GM12878 (cell line): Measurements from ENCODE around the gene ULK1. TPM values are rescaled to one million over a fixed set of nuclear protein-coding genes. Genes with fewer than 3 reads are reported as not detected.

ENCODE experiments used
- BACH1 ChIP-seq: fragments of 450-650 bp; IDR thresholded peaks from 2 replicates; pipeline ENCODE4 v1.6.1; 2017; ENCODE audit warnings: mild to moderate bottlenecking, borderline replicate concordance
- BHLHE40 ChIP-seq, 2 experiments: fragments of 450-650 bp in 1 of 2; IDR thresholded peaks; 2 replicates each; pipeline ENCODE4 v1.6.1; 2011 to 2017; ENCODE audit warnings: low read depth in 2 of 2, borderline replicate concordance in 1 of 2, improper control_type of control experiment in 1 of 2, low read length in 1 of 2, mild to moderate bottlenecking in 1 of 2
- CREB1 ChIP-seq: IDR thresholded peaks from 2 replicates; pipeline ENCODE4 v1.6.1; 2012; ENCODE audit warnings: low read depth, mild to moderate bottlenecking, inconsistent platforms
- DPF2 ChIP-seq: fragments of 450-650 bp; IDR thresholded peaks from 2 replicates; pipeline ENCODE4 v1.6.1; 2017; ENCODE audit warnings: mild to moderate bottlenecking
- IKZF1 ChIP-seq: fragments of 450-650 bp; conservative IDR thresholded peaks from 2 replicates; pipeline ENCODE4 v1.6.1; 2017; ENCODE audit warnings: antibody characterized with exemption, mild to moderate bottlenecking
- MYB ChIP-seq: fragments of 150-350 bp; IDR thresholded peaks from 2 replicates; pipeline ENCODE4 v1.6.1; 2014; ENCODE audit warnings: mild to moderate bottlenecking, low read depth, low read length, borderline replicate concordance
- MYC ChIP-seq: IDR thresholded peaks from 2 replicates; pipeline ENCODE4 v1.6.1; 2011; ENCODE audit warnings: mild to moderate bottlenecking, low read length, moderate library complexity, inconsistent platforms; ENCODE audit not compliant: insufficient read depth, insufficient replicate concordance, insufficient read length, severe bottlenecking
- NR2F1 ChIP-seq: fragments of 450-650 bp; conservative IDR thresholded peaks from 2 replicates; pipeline ENCODE4 v1.6.1; 2017; ENCODE audit warnings: mild to moderate bottlenecking
- POLR2A ChIP-seq: IDR thresholded peaks from 2 replicates; pipeline ENCODE4 v1.6.1; 2011; ENCODE audit warnings: low read depth, mild to moderate bottlenecking, low read length
- POU2F2 ChIP-seq: IDR thresholded peaks from 3 replicates; pipeline ENCODE4 v1.6.1; 2011; ENCODE audit warnings: low read depth, mild to moderate bottlenecking, low read length, borderline replicate concordance
- RAD51 ChIP-seq: fragments of 450-650 bp; IDR thresholded peaks from 2 replicates; pipeline ENCODE4 v1.6.1; 2016; ENCODE audit warnings: moderate library complexity, mild to moderate bottlenecking, inconsistent platforms
- RB1 ChIP-seq: fragments of 450-650 bp; formaldehyde crosslinking; IDR thresholded peaks from 2 replicates; pipeline ENCODE4 v1.6.1; 2017; ENCODE audit warnings: mild to moderate bottlenecking, borderline replicate concordance
- SMAD1 ChIP-seq: fragments of 450-650 bp; IDR thresholded peaks from 2 replicates; pipeline ENCODE4 v1.6.1; 2018; ENCODE audit warnings: mild to moderate bottlenecking, low read depth; ENCODE audit not compliant: partially characterized antibody
- SMC3 ChIP-seq: IDR thresholded peaks from 2 replicates; pipeline ENCODE4 v1.6.1; 2011; ENCODE audit warnings: low read length, improper control_type of control experiment, borderline replicate concordance
- SREBF1 ChIP-seq: IDR thresholded peaks from 2 replicates; pipeline ENCODE4 v1.6.1; 2012; ENCODE audit warnings: mild to moderate bottlenecking, low read length
- TCF12 ChIP-seq: IDR thresholded peaks from 2 replicates; pipeline ENCODE4 v1.6.1; 2011; ENCODE audit warnings: low read depth, mild to moderate bottlenecking, low read length
- TCF3 ChIP-seq: IDR thresholded peaks from 2 replicates; pipeline ENCODE4 v1.6.1; 2012; ENCODE audit warnings: low read depth, mild to moderate bottlenecking, low read length, borderline replicate concordance; ENCODE audit not compliant: insufficient read depth
- TCF7 ChIP-seq: IDR thresholded peaks from 2 replicates; pipeline ENCODE4 v1.6.1; 2014; ENCODE audit warnings: antibody characterized with exemption, borderline replicate concordance
- YY1 ChIP-seq: IDR thresholded peaks from 2 replicates; pipeline ENCODE4 v1.6.1; 2011; ENCODE audit warnings: low read depth, mild to moderate bottlenecking, low read length
- ZNF24 ChIP-seq: fragments of 450-650 bp; IDR thresholded peaks from 2 replicates; pipeline ENCODE4 v1.6.1; 2017; ENCODE audit warnings: antibody characterized with exemption, mild to moderate bottlenecking
- ZNF384 ChIP-seq: IDR thresholded peaks from 2 replicates; pipeline ENCODE4 v1.6.1; 2012; ENCODE audit warnings: low read depth, mild to moderate bottlenecking, low read length, improper control_type of control experiment, borderline replicate concordance
- polyA plus RNA-seq, 11 experiments: library from polyadenylated mRNA; depleted of rRNA in 4 of 11; unstranded in 6 of 11; stranded (reverse) in 5 of 11; fragments of >200 nt; fragmentation: Nextera tagmentation in 4 of 11; fragmentation: Illumina TruSeq in 1 of 11; extraction: Ambion mirVana in 4 of 11; extraction: Trizol in 1 of 11; gene quantifications; 1 replicate in 1 of 11; 2 replicates in 10 of 11; pipeline versions ENCODE4 v1.2.1 to v1.2.3, GENCODE V29; 2011 to 2016; ENCODE audit warnings: inconsistent platforms in 2 of 11, missing spikeins in 2 of 11, low read depth in 1 of 11
- total RNA-seq, 4 experiments: library from RNA; depleted of rRNA in 3 of 4; stranded (reverse); fragments of >200 nt in 3 of 4; fragmentation: Illumina TruSeq in 1 of 4; extraction: Trizol in 1 of 4; gene quantifications; 2 replicates each; pipeline versions ENCODE4 v1.2.1 to v1.2.3, GENCODE V29; 2013 to 2021
- TF ChIP-seq, protein P1 (sequence below), 3 experiments: IDR thresholded peaks in 2 of 3; conservative IDR thresholded peaks in 1 of 3; 2 replicates each; pipeline ENCODE4 v1.5.1; 2011; ENCODE audit warnings: low read depth in 3 of 3, low read length in 3 of 3, mild to moderate bottlenecking in 3 of 3, control low read depth in 2 of 3, moderate library complexity in 2 of 3, inconsistent platforms in 1 of 3, mixed read lengths in 1 of 3; ENCODE audit not compliant: control insufficient read depth in 2 of 3, insufficient read depth in 1 of 3; ENCODE audit errors: extremely low read depth in 1 of 3
- TF ChIP-seq, protein P2 (sequence below): IDR thresholded peaks from 2 replicates; pipeline ENCODE4 v1.6.1; 2011; ENCODE audit warnings: mild to moderate bottlenecking, low read depth, low read length, moderate library complexity; ENCODE audit not compliant: insufficient replicate concordance
- TF ChIP-seq, protein P3 (sequence below): fragments of 450-650 bp; formaldehyde crosslinking; IDR thresholded peaks from 2 replicates; pipeline ENCODE4 v1.5.0; 2022; ENCODE audit warnings: mild to moderate bottlenecking, missing genetic modification characterization
- TF ChIP-seq, protein P4 (sequence below): IDR thresholded peaks from 2 replicates; pipeline ENCODE4 v1.6.1; 2011; ENCODE audit warnings: borderline replicate concordance, low read depth, mild to moderate bottlenecking, moderate library complexity, mixed read lengths, low read length; ENCODE audit not compliant: insufficient read depth; ENCODE audit errors: extremely low read length

ULK1 gene
- total and polyA plus RNA-seq, 10 of the 15 experiments (the other 5 are each of a cell fraction or from before 2014, with no cell fraction given) = 0.13 to 14.1 (median 1.5) TPM

DNA sequence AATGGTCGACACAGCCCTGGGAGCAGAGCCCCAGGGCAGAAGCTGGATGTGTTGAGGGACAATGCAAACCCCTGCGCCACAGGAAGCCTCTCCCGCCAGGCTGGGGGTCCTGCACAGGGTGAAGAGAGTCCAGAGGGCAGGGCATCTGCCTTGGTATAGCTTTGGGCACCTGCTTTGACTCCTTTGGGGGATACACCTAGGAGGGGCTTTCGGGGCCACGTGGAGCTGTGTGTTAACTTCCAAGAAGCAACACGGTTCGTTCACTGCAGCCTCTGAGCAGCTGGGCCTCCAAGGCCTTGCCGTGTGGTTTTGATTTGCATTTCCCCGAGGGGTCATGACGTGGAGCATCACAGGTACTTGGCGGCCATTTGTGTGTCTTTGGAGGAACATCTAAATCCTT, 28.8 kb downstream of the ULK1 start (continued):
- peak; percentile 99 for TF ChIP-seq POU2F2
- TF ChIP-seq SMC3 = peak; percentile 18; the same call in 1 of the 2 replicates
- 0 out of 2 replicates have a peak, but pooled peaks have one; percentile 16 for TF ChIP-seq RB1
- TF ChIP-seq, protein P1, sequence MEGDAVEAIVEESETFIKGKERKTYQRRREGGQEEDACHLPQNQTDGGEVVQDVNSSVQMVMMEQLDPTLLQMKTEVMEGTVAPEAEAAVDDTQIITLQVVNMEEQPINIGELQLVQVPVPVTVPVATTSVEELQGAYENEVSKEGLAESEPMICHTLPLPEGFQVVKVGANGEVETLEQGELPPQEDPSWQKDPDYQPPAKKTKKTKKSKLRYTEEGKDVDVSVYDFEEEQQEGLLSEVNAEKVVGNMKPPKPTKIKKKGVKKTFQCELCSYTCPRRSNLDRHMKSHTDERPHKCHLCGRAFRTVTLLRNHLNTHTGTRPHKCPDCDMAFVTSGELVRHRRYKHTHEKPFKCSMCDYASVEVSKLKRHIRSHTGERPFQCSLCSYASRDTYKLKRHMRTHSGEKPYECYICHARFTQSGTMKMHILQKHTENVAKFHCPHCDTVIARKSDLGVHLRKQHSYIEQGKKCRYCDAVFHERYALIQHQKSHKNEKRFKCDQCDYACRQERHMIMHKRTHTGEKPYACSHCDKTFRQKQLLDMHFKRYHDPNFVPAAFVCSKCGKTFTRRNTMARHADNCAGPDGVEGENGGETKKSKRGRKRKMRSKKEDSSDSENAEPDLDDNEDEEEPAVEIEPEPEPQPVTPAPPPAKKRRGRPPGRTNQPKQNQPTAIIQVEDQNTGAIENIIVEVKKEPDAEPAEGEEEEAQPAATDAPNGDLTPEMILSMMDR (IDR thresholded peaks at IDR 0.05 in 2 of 3, conservative IDR thresholded peaks at IDR 0.05 in 1 of 3; ENCODE audit: control insufficient read depth in 2 of 3, extremely low read depth in 1 of 3, insufficient read depth in 1 of 3, low read depth in 3 of 3, low read length in 3 of 3) = no peak
- TF ChIP-seq SREBF1 = no peak
- no peak for TF ChIP-seq TCF7
- TF ChIP-seq, protein P2, sequence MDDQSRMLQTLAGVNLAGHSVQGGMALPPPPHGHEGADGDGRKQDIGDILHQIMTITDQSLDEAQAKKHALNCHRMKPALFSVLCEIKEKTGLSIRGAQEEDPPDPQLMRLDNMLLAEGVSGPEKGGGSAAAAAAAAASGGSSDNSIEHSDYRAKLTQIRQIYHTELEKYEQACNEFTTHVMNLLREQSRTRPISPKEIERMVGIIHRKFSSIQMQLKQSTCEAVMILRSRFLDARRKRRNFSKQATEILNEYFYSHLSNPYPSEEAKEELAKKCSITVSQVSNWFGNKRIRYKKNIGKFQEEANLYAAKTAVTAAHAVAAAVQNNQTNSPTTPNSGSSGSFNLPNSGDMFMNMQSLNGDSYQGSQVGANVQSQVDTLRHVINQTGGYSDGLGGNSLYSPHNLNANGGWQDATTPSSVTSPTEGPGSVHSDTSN = no peak
- no peak for TF ChIP-seq SMAD1
- peak; percentile 15; the same call in 1 of the 2 replicates for TF ChIP-seq IKZF1
- peak; percentile 67 for TF ChIP-seq CREB1
- peak; percentile 71 for TF ChIP-seq POLR2A
- TF ChIP-seq DPF2 = peak; percentile 36; the same call in 1 of the 2 replicates
- TF ChIP-seq BACH1 = no peak
- TF ChIP-seq BHLHE40 (IDR thresholded peaks at IDR 0.05; ENCODE audit: borderline replicate concordance in 1 of 2, low read depth in 2 of 2, low read length in 1 of 2) = peak in 1 of 2 experiments; percentile 42; a peak in 1 of 4 replicates
- peak; percentile 53; the same call in 1 of the 2 replicates for TF ChIP-seq TCF3
- TF ChIP-seq ZNF384 = no peak
- TF ChIP-seq, protein P3, sequence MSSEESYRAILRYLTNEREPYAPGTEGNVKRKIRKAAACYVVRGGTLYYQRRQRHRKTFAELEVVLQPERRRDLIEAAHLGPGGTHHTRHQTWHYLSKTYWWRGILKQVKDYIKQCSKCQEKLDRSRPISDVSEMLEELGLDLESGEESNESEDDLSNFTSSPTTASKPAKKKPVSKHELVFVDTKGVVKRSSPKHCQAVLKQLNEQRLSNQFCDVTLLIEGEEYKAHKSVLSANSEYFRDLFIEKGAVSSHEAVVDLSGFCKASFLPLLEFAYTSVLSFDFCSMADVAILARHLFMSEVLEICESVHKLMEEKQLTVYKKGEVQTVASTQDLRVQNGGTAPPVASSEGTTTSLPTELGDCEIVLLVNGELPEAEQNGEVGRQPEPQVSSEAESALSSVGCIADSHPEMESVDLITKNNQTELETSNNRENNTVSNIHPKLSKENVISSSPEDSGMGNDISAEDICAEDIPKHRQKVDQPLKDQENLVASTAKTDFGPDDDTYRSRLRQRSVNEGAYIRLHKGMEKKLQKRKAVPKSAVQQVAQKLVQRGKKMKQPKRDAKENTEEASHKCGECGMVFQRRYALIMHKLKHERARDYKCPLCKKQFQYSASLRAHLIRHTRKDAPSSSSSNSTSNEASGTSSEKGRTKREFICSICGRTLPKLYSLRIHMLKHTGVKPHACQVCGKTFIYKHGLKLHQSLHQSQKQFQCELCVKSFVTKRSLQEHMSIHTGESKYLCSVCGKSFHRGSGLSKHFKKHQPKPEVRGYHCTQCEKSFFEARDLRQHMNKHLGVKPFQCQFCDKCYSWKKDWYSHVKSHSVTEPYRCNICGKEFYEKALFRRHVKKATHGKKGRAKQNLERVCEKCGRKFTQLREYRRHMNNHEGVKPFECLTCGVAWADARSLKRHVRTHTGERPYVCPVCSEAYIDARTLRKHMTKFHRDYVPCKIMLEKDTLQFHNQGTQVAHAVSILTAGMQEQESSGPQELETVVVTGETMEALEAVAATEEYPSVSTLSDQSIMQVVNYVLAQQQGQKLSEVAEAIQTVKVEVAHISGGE (CRISPR knock-in tag) = no peak
- TF ChIP-seq, protein P4, sequence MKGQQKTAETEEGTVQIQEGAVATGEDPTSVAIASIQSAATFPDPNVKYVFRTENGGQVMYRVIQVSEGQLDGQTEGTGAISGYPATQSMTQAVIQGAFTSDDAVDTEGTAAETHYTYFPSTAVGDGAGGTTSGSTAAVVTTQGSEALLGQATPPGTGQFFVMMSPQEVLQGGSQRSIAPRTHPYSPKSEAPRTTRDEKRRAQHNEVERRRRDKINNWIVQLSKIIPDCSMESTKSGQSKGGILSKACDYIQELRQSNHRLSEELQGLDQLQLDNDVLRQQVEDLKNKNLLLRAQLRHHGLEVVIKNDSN = peak; percentile 48
- no peak for TF ChIP-seq ZNF24
- TF ChIP-seq RAD51 = peak; percentile 69
- no peak for TF ChIP-seq NR2F1
- TF ChIP-seq MYC = no peak
- peak; percentile 92 for TF ChIP-seq YY1
- TF ChIP-seq TCF12 = peak; percentile 85; the same call in 1 of the 2 replicates
- TF ChIP-seq MYB = no peak
